Left renal pelvis (tissue), 4 donors: ENCODE results near the gene PHLDB1. TPM values are rescaled to one million over a fixed set of nuclear protein-coding genes. Genes with fewer than 3 reads are reported as not detected.

ENCODE experiments used
- DNase-seq, 4 donors: peaks; one replicate each; pipeline ENCODE4 v3.0.0-alpha.2; 2013; ENCODE audit warnings: low read depth in 4 of 4, low spot score in 3 of 4
- polyA plus RNA-seq, 4 donors: library from polyadenylated mRNA; unstranded; fragments of 120-200 nt; gene quantifications; one replicate each; pipeline ENCODE4 v1.2.1, GENCODE V29; 2013; ENCODE audit not compliant: insufficient read length in 4 of 4

PHLDB1 gene
- polyA plus RNA-seq, 4 donors = 66.2 to 156 (median 119) TPM

DNA sequence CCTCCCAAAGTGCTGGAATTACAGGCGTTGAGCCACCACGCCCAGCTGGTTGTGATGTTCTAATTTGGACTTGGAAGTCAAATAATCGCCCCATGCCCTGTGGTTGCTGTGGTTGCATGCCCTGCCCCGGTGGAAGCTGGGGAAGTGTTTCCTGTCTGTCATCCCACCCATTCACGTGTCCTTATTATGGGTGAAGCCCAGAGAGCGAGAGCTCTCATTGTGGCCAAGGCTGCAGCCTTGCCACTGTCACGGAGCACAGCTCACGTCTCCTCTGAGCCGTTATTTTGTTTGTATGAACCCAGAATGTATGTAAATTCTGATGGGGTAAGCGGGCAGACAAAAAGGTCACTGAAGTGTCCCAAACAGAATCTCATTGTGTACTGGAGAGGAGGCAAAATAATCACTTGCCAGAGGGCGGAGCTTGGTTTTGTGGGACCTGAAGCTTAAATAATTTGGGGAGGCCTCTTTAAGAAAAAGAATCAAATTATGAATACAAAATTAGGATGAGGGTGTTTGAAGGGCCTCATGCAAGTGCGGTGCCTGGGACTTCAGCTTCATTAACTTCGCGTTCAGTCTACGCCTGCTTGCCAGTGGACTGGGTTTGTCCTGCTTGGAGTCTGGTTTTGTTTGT is 97.8 kb downstream of the PHLDB1 start:
- no peak for DNase-seq

DNA sequence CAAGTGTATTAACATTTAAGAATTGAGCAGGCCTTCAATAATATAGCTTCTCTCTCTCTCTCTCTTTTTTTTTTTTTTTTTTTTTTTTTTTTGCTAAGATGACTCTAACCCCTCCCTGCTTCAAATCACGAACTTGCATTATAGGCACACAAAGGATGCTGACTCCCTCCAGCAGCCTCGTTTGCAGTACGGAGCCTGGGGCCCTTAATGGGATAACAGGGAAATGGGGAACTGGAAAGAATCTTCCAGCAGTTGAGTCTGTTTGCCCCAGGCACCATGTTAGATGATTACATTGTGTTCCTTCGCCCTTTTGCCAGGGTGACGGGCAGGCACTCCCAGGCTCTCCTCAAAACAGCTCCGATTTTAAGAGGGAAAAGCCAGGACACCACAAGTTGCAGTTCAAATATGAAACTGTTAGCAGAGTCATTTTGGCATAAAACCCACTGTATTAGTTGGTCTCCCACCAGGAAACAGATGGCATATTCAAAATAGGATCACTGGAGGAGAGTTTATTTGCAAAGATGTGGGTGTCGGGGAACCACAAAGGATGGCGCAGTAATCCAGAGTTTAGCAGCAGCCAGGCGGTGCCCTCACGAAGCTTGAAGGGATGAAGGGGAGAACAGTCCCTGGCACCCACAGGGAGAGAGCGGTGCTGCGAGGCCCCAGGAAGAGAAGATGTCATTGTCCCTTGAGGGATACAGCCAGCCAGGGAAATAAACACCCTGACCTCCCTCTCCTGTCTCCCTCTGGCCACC is 98.6 kb downstream of the PHLDB1 start:
- DNase-seq = no peak

DNA sequence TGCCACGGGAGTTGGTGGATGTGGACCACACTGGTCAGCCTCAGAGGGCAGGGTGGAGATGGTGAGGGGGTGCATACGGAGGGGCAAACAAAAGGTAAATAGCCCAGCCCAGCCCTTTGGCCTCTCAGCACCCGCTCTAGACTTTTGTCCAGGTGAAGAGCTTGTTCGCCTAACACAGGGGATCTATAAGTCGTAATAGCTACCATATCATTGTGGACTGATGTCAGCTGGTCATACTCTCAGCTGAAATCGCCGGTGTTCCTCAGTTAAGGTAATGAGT is 99.1 kb downstream of the PHLDB1 start:
- DNase-seq = no peak

Other genes starting within 250 kb of the PHLDB1 start
- 10 to 100 TPM; 39.0 to 44.9 (median 41.8) TPM for gene UBE4A, start 248.0 kb upstream of the PHLDB1 start, polyA plus RNA-seq
- 100 to 1,000 TPM; 334 to 463 (median 422) TPM for gene ATP5MG, start 206.0 kb upstream of the PHLDB1 start, polyA plus RNA-seq
- 10 to 100 TPM; 33.8 to 49.7 (median 40.9) TPM for gene KMT2A, start 171.1 kb upstream of the PHLDB1 start, polyA plus RNA-seq
- gene TTC36, start 80.1 kb upstream of the PHLDB1 start, polyA plus RNA-seq = 1 to 10 TPM in 1 of 4 donors, under 1 TPM in 3; 0.36 to 2.3 (median 0.92) TPM
- gene TMEM25, start 76.4 kb upstream of the PHLDB1 start, polyA plus RNA-seq = 10 to 100 TPM; 19.1 to 28.9 (median 27.7) TPM
- 10 to 100 TPM; 32.0 to 45.2 (median 43.0) TPM for gene IFT46, start 41.7 kb upstream of the PHLDB1 start, polyA plus RNA-seq
- gene ARCN1, start 35.2 kb upstream of the PHLDB1 start, polyA plus RNA-seq = 100 to 1,000 TPM; 162 to 216 (median 202) TPM
- gene TREH, start 72.0 kb downstream of the PHLDB1 start, polyA plus RNA-seq = 1 to 10 TPM in 2 of 4 donors, under 1 TPM in 1, not detected in 1; 0.64 to 1.5 (median 1.4) TPM
- gene DDX6, start 183.5 kb downstream of the PHLDB1 start, polyA plus RNA-seq = 100 to 1,000 TPM; 105 to 144 (median 136) TPM